HepG2 (cell line): Measurements from ENCODE around the gene IL17RB. TPM values are rescaled to one million over a fixed set of nuclear protein-coding genes. Genes with fewer than 3 reads are reported as not detected.

Experiments
- AFF4 ChIP-seq: sonication (generic); formaldehyde crosslinking; IDR thresholded peaks from 2 replicates; pipeline ENCODE4 v1.4.0; 2020; ENCODE audit warnings: missing genetic modification reagents
- ARNT ChIP-seq: fragments of 450-650 bp; IDR thresholded peaks from 2 replicates; pipeline ENCODE4 v1.6.1; 2017
- CHD4 ChIP-seq: fragments of 200-600 bp; sonication (generic); IDR thresholded peaks from 2 replicates; pipeline ENCODE4 v1.7.0; 2017; ENCODE audit warnings: mild to moderate bottlenecking, low read length, borderline replicate concordance
- ESRRA ChIP-seq: sonication (generic); formaldehyde crosslinking; IDR thresholded peaks from 2 replicates; pipeline ENCODE4 v1.5.1; 2020; ENCODE audit warnings: mild to moderate bottlenecking, low read depth, missing genetic modification reagents
- FOXJ3 ChIP-seq: sonication (generic); formaldehyde crosslinking; IDR thresholded peaks from 2 replicates; pipeline ENCODE4 v1.4.0; 2020; ENCODE audit warnings: missing genetic modification reagents, mild to moderate bottlenecking, borderline replicate concordance
- HDAC2 ChIP-seq: sonication (generic); formaldehyde crosslinking; IDR thresholded peaks from 2 replicates; pipeline ENCODE4 v1.4.0; 2020; ENCODE audit warnings: missing genetic modification reagents
- HHEX ChIP-seq: IDR thresholded peaks from 2 replicates; pipeline ENCODE4 v1.6.1; 2016; ENCODE audit warnings: control low read depth
- HIVEP1 ChIP-seq: sonication (generic); formaldehyde crosslinking; IDR thresholded peaks from 2 replicates; pipeline ENCODE4 v1.4.0; 2020; ENCODE audit warnings: mild to moderate bottlenecking, missing genetic modification reagents
- KLF13 ChIP-seq: sonication (generic); formaldehyde crosslinking; IDR thresholded peaks from 2 replicates; pipeline ENCODE4 v1.4.0; 2020; ENCODE audit warnings: mild to moderate bottlenecking, missing genetic modification reagents
- NCOA5 ChIP-seq: sonication (generic); formaldehyde crosslinking; IDR thresholded peaks from 2 replicates; pipeline ENCODE4 v1.4.0; 2020; ENCODE audit warnings: missing genetic modification reagents
- SIN3A ChIP-seq: IDR thresholded peaks from 2 replicates; pipeline ENCODE4 v1.6.1; 2011; ENCODE audit warnings: low read depth, mild to moderate bottlenecking, control low read depth, low read length, borderline replicate concordance
- SOX6 ChIP-seq, 2 experiments: fragments of 450-650 bp in 1 of 2; sonication (generic) in 1 of 2; formaldehyde crosslinking in 1 of 2; IDR thresholded peaks; 2 replicates each; pipeline versions ENCODE4 v1.4.0 to v1.6.1; 2017 to 2020; ENCODE audit warnings: antibody characterized with exemption in 1 of 2, mild to moderate bottlenecking in 1 of 2, missing genetic modification reagents in 1 of 2
- ZC3H13 ChIP-seq: sonication (generic); formaldehyde crosslinking; IDR thresholded peaks from 2 replicates; pipeline ENCODE4 v1.8.1; 2023; ENCODE audit warnings: mild to moderate bottlenecking, missing genetic modification reagents, moderate library complexity
- ZNF431 ChIP-seq: sonication (generic); formaldehyde crosslinking; IDR thresholded peaks from 2 replicates; pipeline ENCODE4 v1.9.0; 2022; ENCODE audit warnings: missing genetic modification reagents, low read depth, mild to moderate bottlenecking, borderline replicate concordance
- ZNF687 ChIP-seq: sonication (generic); formaldehyde crosslinking; IDR thresholded peaks from 2 replicates; pipeline ENCODE4 v1.5.1; 2020; ENCODE audit warnings: mild to moderate bottlenecking, missing genetic modification reagents, moderate library complexity
- ZUFSP ChIP-seq: sonication (generic); formaldehyde crosslinking; IDR thresholded peaks from 2 replicates; pipeline ENCODE4 v1.9.0; 2021; ENCODE audit warnings: missing genetic modification reagents, mild to moderate bottlenecking, borderline replicate concordance
- polyA plus RNA-seq, 8 experiments: library from polyadenylated mRNA; depleted of rRNA in 3 of 8; stranded (reverse) in 7 of 8; unstranded in 1 of 8; fragments of >200 nt; fragmentation: Illumina TruSeq in 4 of 8; extraction: Trizol in 4 of 8; gene quantifications; 2 replicates each; pipeline versions ENCODE4 v1.2.1 to v1.2.3, GENCODE V29; 2011 to 2016; ENCODE audit warnings: low read depth in 4 of 8, missing spikeins in 1 of 8, mixed read lengths in 1 of 8; ENCODE audit not compliant: insufficient read depth in 1 of 8
- total RNA-seq, 5 experiments: library from RNA; depleted of rRNA; stranded (reverse); fragments of >200 nt; fragmentation: Illumina TruSeq; extraction: Trizol; gene quantifications; 2 replicates each; pipeline ENCODE4 v1.2.3, GENCODE V29; 2016; ENCODE audit warnings: low read depth in 1 of 5

Gene IL17RB
- total and polyA plus RNA-seq, 2 of the 13 experiments (the other 11 are each of a cell fraction or from before 2014, with no cell fraction given), result 130 to 190 TPM

GRCh38 chr3:53843195-53844177 lies 2.9 kb upstream of the IL17RB start (continued):
- TF ChIP-seq NCOA5 (CRISPR knock-in tag) (no peak), ZUFSP (CRISPR knock-in tag) (no peak), ZNF431 (CRISPR knock-in tag) (peak; percentile 25; the same call in 1 of the 2 replicates), SIN3A (0 out of 2 replicates have a peak, but pooled peaks have one; percentile 30), KLF13 (no peak), AFF4 (CRISPR knock-in tag) (peak; percentile 54; the same call in 1 of the 2 replicates), SOX6 (IDR thresholded peaks at IDR 0.05) (no peak), SOX6 (CRISPR knock-in tag; IDR thresholded peaks at IDR 0.05) (peak; percentile 84), CHD4 (peak; percentile 95), ZNF687 (peak; percentile 33; the same call in 1 of the 2 replicates), HIVEP1 (CRISPR knock-in tag) (peak; percentile 41; the same call in 1 of the 2 replicates), ZC3H13 (CRISPR knock-in tag) (peak; percentile 26; the same call in 1 of the 2 replicates), ESRRA (CRISPR knock-in tag) (peak; percentile 77), ARNT (no peak), FOXJ3 (CRISPR knock-in tag) (peak; percentile 33; the same call in 1 of the 2 replicates), HHEX (CRISPR knock-in tag) (peak; percentile 54; the same call in 1 of the 2 replicates), HDAC2 (CRISPR knock-in tag) (peak; percentile 56; the same call in 1 of the 2 replicates)
